NCI-H1092 treated with DMSO at 0.1 percent for 48 hours (cell line): ENCODE results near the gene PTBP3.
"Not testable (repeated sequence)": the region's sequence is repeated elsewhere in the genome, so short reads cannot be mapped to it uniquely, and the experiment has no call there.

Experiments
- DNase-seq: peaks from one replicate; lab custom pipeline; 2025; lab: John Stamatoyannopoulos, UW

The PTBP3 gene

DNA sequence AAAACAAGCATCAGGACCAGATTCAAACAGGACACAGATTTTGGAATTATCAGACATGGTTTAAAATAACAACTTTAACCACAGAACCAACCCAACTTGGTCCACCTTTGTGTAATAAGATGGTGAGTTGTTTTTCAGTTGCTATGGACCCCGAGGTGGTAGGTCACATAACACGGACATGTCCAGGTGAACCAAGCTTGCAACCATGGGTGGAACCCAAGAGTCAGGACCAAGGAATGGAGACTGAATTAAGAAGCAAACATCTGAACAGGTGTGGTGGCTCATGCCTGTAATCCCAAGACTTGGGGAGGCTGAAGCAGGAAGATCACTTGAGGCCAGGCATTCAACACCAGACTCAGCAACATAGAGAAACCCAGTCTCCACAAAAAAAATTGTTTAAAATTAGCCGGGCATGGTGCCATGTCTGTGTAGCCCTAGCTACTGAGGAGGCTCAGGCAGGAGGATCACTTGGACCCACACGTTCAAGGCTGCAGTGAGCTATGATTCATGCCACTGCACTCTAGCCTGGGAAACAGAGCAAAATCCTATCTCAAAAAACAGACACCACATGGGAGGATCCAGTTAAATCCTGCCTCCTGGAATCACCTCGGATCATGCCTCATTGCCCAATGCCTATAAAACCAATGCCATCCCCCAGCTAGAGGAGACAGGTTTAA lies 10.6 kb downstream of the PTBP3 start:
- DNase-seq, result no peak

DNA sequence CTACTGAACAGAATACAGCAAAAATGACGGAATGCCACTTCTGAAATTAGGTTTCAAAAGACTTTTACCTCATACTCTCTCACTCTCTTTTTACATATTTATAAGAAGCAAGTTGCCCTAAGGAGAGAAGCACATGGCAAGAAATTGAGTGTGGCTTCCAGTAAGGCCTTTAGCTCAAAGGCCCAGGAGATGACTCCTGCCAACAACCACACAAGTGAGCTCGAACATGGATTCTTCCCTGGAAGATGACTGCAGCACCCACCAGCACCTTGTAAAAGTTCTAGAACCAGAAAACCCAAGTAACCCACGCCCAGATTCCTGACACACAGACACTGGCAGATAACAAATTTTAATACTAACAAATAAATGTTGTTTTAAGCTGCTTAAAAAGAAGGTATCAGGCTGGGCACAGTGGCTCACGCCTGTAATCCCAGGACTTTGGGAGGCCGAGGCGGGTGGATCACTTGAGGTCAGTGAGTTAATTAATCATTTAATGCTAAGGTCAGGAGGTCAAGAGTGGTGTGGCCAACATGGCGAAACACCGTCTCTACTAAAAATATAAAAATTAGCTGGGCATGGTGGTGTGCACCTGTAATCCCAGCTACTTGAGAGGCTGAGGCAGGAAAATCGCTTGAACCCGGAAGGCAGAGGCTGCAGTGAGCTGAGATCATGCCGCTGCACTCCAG lies 17.0 kb downstream of the PTBP3 start:
- DNase-seq, result no peak

DNA sequence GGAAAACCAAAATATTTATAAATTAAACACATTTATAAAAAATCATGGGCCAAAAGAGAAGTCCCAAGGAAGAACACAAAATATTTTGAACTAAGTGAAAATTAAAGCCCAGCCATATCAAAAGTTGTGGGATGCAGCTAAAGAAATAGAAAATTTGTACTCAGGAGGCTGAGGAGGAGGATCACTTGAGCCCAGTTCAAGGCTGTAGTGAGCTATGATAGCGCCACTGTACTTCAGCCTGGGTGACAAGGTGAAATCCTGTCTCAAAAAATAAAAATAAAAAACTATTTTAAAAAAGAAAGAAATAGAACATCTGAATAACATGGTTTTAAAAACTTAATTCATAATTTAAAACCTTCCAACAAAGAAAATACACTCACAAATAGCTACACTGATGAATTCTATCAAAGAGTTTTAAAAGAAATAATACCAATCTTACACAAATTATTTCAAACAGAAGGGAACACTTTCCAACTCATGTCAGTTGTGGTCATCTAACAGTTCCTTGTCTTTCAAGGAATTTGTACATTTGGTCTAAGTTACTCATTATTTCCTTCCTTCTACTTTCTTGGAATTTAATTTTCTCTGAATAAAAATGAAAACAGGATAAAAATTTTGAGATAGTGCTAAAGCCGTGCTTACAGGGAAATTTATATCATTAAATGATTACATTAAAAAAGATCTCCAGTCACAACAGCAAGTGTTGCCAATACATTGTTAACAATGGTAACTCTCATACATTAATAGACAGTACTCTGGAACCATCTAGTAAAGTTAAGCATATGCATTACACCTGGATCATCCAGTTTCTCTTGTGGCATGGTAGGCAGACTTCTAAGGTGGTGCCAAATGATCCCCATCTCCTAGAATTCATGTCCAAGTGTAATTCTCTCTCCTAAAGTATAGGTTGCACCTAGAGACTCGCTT lies 17.8 kb downstream of the PTBP3 start:
- no peak for DNase-seq

DNA sequence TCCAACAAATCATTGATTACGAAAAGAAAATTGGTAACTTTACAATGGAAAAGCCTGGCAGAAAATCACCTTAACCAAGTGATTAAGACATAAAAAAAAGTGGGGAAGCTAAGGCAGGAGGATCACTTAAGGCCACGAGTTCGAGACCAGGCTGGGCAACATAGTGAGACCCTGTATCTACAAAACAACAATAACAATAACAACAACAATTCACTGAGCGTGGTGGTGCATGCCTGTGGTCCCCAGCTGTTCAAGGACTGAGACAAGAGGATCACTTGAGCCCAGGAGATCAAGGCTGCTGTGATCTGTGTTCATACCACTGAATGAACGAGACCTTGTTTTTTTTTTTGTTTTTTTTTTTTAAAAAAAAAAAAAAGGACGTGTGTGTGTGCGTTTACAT lies 21.3 kb downstream of the PTBP3 start:
- no peak for DNase-seq

DNA sequence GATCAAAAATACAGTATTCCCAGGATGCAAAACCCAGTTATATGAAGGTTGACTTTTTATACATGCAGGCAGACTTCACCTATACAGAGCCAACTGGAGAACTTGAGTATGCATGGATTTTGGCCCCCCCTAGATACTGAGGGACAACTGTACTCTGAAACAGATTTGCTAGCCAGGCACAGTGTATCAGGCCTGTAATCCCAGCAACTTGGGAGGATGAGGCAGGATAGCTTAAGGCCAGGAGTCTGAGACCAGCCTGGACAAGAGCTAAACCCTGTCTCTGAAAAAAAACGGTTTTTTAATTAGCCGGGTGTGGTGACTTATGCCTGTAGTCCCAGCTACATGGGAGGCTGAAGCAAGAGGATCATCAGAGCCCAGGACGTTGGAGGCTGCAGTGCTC lies 21.9 kb downstream of the PTBP3 start:
- DNase-seq, result no peak

DNA sequence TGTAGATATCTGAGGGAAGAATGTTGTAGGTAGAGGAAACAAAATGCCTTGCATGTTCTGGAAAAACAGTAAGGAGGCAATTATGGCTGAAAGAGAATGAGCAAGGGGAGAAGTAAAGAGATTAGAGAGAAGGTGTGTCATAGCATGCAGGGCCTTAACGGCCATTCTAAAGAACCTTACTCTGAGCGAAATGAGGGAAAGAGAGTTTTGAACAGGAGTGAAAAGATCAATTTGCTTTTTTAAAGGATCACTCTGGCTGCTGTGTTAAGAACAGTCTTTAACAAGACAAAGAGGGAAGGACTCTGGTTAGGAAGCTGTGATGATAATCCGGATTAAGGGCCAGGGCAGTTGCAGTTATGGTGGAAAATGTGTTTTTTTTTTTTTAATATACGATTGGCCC lies 22.6 kb downstream of the PTBP3 start:
- DNase-seq, result no peak

DNA sequence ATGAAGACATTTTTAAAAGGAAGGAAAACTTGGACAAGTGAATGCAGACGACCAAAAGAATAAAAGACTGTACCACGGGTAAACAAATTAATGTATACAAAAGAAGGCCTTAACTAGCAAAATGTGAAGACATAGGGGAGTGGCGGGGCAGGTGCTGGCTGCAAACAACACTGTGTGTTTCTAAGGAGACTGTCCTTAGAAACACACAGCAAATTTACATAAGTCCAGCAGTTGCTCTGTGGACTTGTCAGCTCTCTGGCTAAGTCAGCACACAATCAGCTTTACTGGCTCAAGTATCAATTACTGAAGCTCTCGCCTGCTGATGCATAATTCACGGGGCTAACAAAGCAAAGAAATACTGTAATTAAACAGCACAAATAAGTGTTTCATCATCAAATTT lies 24.8 kb downstream of the PTBP3 start:
- DNase-seq, result peak; percentile 80

DNA sequence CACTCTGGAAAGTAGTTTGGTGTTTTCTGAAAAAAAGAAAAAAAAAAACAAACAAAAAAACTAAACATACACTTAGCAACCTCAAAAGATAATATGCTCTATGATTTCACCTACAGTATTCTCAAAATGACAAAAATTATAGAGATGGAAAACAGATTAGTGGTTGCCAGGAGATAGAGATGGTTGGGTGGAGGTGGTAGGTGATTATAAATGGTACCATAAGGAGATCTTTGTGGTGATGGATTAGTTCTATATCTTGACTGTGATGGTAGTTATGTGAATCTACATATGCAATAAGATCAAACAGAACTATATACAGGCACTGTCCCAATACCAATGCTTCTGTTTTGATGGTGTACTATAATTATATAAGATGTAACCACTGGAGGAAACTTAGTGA lies 32.0 kb downstream of the PTBP3 start:
- DNase-seq, result no peak

DNA sequence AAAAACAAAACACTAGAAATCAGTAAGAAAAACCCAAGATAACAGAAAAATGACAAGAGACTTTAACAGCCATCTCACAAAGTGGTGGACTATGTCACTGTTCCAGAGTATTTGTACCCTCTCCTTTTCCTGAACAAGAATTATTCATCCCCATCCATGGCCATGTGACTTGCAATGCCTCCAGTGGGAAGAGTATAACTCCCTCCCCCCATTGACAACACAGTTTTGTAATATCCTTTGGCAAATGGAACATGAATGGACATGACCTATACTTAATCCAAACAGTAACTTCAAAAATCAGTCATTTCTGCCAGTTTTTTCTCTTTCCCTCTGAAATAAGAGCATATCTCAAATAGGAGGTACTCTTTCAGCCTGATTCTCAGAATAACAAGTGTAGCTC lies 33.9 kb downstream of the PTBP3 start:
- no peak for DNase-seq

DNA sequence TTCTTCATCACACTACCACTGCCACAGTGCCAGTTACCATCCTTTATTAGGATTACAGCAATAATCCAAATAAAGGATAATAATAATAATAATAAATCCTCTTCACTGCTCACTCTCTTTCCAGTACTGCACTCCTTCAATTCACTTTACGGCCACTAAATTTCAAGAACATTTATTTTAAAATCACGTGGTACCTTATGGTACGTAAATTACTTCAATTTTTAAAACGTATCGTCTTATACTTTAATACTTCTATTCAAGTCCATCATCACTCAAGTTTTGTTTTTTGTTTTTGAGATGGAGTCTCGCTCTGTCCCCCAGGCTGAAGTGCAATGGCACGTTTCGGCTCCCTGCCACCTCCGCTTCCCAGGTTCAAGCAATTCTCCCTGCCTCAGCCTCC lies 36.5 kb downstream of the PTBP3 start:
- DNase-seq, result no peak

DNA sequence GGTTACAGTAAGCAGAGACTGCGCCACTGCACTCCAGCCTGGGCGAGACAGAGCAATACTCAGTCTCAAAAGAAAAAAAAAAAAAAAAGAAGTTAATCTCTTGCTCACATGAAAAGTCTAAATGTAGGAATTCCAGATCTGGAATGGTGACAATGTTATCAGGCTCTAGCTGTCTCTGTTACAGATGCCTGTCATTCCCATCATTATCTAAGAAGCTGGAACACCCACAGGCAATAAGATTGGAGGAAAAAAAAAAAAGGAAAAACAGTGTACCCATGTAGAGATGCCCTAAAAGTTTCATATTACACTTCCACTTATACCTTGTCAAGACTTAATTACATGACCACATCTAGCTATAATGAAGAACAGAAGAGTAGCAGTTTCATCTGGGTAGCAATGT lies 38.2 kb downstream of the PTBP3 start:
- DNase-seq, result no peak

DNA sequence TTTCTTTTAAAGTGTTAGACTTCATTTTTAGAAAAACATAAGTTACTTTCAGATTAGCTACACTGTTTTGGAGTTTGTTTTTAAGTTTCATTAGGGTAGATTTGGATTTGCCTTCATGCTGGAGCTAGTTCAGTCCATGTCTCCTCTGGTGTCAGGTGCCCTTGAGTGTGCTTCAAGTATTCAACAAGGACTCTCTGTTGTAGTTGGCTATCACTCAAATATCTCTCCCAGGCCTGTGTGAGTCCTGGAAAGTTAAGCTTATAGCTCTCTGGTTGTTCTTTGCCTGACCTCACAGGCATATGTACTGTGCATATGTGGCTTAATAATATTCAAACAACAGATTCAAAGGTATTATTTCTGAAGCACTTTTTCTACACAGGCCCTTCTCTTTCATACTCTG lies 45.4 kb downstream of the PTBP3 start:
- DNase-seq, result no peak

DNA sequence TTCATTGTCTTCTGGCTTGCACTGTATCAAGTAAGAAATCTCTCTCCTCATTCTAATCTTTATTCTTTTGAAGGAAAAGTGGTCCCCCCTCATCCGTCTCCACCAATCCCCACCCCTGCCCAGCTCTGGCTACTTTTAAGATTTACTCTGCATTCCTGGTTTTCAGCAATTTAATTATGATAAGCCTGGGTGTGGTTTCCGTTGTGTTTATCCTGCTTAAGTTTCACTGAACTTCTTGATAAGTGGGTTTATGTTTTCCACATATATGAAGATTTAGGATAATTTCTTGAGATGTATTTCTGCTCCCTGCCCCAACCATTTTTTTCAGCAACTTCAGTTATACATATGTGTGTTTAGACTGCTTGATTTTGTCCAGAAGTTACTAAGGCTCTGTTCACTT lies 46.5 kb downstream of the PTBP3 start:
- no peak for DNase-seq

DNA sequence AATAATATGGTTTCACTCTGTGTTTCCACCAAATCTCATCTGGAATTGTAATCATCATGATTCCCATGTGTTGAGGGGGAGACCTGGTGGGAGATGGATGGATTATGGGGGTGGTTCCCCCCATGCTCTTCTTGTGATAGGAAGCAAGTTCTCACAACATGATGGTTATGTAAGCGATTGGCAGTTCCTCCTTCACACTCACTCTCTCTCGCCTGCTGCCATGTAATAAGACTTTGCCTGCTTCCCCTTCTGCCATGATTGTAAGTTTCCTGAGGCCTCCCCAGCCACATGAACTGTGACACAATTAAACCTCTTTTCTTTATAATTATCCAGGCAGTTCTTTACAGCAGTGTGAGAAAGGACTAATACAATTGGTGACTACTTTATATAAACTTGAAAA lies 48.4 kb downstream of the PTBP3 start:
- no peak for DNase-seq

DNA sequence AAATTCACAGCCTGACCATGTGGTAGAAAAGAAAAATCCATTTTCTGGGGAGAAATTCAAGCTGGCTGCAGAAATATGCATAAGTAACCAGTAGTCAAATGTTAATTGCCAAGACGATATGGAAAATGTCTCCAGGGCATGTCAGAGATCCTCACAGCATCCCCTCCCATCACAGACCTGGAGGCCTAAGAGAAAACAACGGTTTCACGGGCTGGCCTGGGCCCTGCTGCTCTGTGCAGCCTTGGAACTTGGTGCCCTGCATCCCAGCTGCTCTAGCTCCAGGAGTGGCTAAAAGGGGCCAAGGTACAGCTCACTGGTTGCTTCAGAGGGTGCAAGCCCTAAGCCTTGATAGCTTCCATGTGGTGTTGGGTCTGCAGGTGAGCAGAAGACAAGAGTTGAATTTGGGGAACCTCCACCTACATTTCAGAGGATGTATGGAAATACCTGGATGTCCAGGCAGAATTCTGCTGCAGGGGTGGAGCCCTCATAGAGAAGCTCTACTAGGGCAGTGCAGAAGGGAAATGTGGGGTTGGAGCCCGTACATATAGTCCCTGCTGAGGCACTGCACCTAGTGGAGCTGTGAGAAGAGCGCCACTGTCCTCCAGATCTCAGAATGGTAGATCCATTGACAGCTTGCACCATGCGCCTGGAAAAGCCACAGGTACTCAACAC lies 49.7 kb downstream of the PTBP3 start:
- DNase-seq, result no peak

DNA sequence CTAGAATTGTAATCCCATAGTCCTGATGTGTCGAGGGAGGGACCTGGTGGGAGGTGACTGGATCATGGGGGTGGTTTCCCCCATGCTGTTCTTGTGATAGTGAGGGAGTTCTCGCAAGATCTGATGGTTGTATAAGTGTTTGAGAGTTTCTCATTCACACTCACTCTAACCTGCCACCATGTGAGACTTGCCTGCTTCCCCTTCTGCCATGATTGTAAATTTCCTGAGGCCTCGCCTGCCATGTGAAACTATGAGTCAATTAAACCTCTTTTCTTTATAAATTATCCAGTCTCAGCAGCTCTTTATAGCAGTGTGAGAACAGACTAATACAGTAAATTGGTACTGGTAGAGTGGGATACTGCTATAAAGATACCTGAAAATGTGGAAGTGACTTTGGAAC lies 50.6 kb downstream of the PTBP3 start:
- DNase-seq, result not testable (repeated sequence)

DNA sequence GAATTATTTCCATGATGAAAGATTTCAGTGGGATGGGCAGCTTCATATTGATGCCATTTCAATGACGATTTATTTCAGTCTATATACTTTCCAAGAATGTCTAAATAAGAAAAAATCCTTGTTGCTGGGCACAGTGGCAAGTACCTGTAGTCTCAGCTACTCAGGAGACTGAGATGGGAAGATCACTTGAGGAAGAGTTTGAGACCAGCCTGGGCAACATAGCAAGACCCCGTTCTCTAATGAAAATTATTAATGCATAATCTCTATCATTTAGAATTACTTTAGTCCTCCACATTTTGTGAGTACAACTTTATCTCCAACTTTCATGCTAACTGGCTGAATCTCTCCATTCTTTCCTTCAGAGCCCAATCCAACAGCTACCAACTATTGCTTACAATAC lies 52.5 kb downstream of the PTBP3 start:
- DNase-seq, result no peak

DNA sequence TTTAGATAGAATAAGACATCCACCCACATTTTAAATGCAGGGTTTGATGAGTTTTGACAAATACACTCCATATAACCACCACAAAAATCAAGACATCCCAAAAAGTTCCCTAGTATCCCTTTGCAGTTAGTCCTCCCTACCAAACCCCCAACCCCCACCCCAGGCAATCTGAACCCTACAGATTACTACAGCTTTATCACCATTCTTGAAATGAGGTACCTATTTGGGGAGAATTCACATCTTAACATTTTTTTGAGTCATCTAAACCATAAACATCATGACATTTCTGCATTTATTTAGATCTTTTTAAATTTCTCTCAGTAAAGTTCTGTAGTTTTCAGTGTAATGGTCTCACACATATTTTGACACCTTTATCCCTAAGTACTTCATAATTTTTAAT lies 53.9 kb downstream of the PTBP3 start:
- DNase-seq, result no peak

DNA sequence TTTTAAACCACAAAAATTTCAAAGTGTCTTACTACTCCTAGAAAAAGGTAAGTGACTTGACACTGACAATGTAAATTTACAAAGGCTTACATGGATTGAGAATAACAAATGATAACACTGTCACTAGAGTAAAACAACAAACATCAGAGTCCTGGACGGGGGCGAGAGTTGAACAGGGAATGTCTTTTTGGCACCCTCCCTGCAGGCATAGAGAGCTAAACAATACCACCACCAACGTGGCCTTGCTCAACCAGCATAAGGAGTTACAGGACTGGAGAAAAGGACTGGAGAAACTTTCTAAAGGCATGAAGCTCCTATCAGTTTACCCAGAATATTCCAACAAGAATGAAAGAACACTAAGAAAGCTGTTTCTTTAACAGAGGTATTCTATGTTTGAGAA lies 55.3 kb downstream of the PTBP3 start:
- no peak for DNase-seq

DNA sequence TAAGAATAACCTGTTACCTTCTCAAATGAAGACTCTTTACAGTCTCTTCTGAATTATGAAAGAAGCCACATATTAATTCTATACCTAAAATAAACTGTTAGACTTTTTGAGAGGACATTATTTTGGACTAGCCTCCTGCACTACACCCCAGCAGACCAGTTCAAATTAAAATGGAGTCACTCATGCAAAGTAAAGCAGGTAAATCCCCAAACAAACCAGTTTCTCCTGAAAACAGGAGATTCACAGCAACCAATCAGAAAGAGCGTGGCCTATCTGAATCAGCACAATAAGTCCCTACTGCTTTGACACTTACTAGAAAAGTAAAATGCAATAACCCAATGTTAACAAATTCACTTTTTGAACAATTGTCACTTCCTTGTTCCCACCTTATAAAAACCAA lies 58.8 kb downstream of the PTBP3 start:
- DNase-seq, result no peak

DNA sequence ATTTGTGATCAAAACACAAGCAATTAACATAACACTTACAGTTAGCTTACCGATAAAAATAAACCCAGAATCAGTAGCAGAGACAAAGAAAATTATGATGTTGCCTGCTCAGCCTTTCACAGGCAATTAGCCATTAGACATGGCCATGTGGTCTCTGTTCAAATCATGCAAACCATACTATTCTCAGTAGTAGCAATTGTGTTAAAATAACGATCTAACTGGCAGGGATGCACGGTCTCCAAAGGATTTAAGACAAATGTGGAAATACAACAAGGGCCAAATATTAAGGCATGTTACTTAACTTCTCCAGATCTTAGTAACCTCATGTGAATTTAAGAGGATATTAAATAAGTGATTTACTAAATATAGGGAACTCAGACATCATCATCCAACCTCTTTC lies 59.5 kb downstream of the PTBP3 start:
- DNase-seq, result no peak

DNA sequence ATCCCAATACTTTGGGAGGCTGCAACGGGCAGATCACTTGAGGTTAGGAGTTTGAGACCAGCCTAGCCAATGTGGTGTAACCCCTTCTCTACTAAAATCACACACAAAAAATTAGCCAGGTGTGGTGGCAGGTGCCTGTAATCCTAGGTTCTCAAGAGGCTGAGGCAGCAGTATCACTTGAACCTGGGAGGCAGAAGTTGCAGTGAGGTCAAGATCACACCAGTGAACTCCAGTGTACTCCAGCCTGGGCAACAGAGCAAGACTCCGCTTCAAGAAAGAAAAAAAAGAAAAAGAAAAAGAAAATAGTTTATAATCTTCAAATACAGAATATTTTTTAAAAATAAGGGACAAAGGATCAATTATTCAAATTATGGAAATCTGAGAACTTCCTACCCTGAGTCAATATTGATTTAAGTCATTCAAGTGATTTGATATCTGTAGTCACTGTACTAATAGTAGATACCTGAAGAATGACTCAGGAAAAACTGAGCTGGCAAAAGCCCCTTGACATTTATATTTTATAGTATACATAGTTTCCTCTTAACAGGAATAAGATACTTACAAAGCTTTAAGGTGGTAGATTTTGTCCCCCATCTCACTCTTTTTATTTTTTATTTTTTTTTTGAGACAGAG lies 61.8 kb downstream of the PTBP3 start:
- no peak for DNase-seq
